Ishikawa (cell line): Measurements from ENCODE around the gene ARMC9.

Source experiments
- CEBPB ChIP-seq: IDR thresholded peaks from 2 replicates; pipeline ENCODE4 v1.6.1; 2012
- CREB1 ChIP-seq: IDR thresholded peaks from 2 replicates; pipeline ENCODE4 v1.6.1; 2012; ENCODE audit warnings: low read depth
- EGR1 ChIP-seq: IDR thresholded peaks from 2 replicates; pipeline ENCODE4 v1.6.1; 2012
- EP300 ChIP-seq: IDR thresholded peaks from 2 replicates; pipeline ENCODE4 v1.6.1; 2012; ENCODE audit warnings: borderline replicate concordance
- FOXM1 ChIP-seq: IDR thresholded peaks from 2 replicates; pipeline ENCODE4 v1.6.1; 2012; ENCODE audit warnings: low read depth, borderline replicate concordance
- NFIC ChIP-seq: IDR thresholded peaks from 2 replicates; pipeline ENCODE4 v1.6.1; 2012
- RAD21 ChIP-seq: IDR thresholded peaks from 2 replicates; pipeline ENCODE4 v1.6.1; 2012; ENCODE audit warnings: low read depth
- TAF1 ChIP-seq: IDR thresholded peaks from 2 replicates; pipeline ENCODE4 v1.6.1; 2012; ENCODE audit warnings: low read depth, mild to moderate bottlenecking
- TCF12 ChIP-seq: IDR thresholded peaks from 2 replicates; pipeline ENCODE4 v1.6.1; 2012; ENCODE audit warnings: low read depth
- TEAD4 ChIP-seq: IDR thresholded peaks from 2 replicates; pipeline ENCODE4 v1.6.1; 2012
- YY1 ChIP-seq: IDR thresholded peaks from 2 replicates; pipeline ENCODE4 v1.6.1; 2012; ENCODE audit warnings: low read depth
- ZBTB7A ChIP-seq: IDR thresholded peaks from 2 replicates; pipeline ENCODE4 v1.6.1; 2012; ENCODE audit warnings: low read depth
- TF ChIP-seq, protein P1 (sequence below): IDR thresholded peaks from 2 replicates; pipeline ENCODE4 v1.6.1; 2012
- TF ChIP-seq, protein P2 (sequence below): IDR thresholded peaks from 2 replicates; pipeline ENCODE4 v1.6.1; 2012
- TF ChIP-seq, protein P3 (sequence below): IDR thresholded peaks from 2 replicates; pipeline ENCODE4 v1.6.1; 2012; ENCODE audit warnings: low read depth, mild to moderate bottlenecking

Gene ARMC9

DNA sequence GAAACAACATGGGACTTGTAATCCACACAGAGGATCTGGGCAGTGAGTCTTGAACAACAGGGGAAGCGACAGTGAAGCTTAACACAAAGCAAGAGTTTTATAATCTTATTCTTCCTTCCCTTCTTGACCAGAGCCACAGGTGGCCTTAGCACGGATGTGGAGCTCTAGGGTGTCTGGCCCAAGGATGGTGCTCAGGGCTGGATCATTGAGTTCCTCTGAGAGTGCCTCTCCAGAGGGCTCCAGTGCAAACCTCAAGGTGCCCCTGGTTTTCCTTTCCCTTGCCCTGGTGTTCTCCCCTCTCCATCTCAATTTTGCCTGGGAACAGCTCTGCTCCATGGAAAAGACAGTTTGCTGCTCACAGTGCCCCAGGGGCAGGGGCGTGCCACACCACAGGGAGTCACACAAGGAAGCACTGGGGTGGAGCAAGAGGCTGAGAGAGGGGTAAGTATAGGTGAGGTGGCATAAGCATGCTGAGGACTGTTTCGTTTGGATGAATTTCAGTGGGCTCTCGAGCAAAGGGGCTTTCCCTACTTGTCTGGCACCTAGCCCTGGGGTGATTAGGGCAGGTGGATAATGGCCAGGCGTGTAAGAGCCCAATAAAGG, 108.5 kb downstream of the ARMC9 start:
- TF ChIP-seq EGR1, result no peak
- TF ChIP-seq FOXM1, result no peak
- TF ChIP-seq NFIC, result no peak
- no peak for TF ChIP-seq CREB1
- TF ChIP-seq TAF1, result no peak
- no peak for TF ChIP-seq YY1
- TF ChIP-seq ZBTB7A, result no peak
- no peak for TF ChIP-seq TEAD4
- TF ChIP-seq CEBPB, result no peak
- TF ChIP-seq, protein P1, sequence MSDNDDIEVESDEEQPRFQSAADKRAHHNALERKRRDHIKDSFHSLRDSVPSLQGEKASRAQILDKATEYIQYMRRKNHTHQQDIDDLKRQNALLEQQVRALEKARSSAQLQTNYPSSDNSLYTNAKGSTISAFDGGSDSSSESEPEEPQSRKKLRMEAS, result no peak; the same call in 1 of the 2 replicates

DNA sequence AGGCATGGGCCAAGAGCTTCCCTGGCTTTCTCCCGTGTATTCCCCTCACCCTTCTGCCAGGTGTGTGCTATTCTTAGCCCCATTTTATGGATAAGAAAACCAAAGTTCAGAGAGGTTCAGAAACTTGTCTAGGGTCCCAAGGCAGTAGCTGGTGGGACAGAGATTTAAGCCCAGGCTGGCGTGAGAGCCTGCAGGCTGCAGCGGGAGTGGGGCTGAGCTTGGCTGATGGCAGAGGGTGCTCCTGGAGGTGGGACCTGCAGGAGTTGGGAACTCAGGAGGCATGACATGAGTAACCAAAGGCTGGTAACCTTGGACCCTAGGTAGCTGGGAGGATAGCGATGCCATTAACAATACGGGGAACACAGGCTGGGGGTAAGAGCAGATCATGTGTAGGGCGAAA, 109.8 kb downstream of the ARMC9 start:
- TF ChIP-seq EGR1, result no peak

DNA sequence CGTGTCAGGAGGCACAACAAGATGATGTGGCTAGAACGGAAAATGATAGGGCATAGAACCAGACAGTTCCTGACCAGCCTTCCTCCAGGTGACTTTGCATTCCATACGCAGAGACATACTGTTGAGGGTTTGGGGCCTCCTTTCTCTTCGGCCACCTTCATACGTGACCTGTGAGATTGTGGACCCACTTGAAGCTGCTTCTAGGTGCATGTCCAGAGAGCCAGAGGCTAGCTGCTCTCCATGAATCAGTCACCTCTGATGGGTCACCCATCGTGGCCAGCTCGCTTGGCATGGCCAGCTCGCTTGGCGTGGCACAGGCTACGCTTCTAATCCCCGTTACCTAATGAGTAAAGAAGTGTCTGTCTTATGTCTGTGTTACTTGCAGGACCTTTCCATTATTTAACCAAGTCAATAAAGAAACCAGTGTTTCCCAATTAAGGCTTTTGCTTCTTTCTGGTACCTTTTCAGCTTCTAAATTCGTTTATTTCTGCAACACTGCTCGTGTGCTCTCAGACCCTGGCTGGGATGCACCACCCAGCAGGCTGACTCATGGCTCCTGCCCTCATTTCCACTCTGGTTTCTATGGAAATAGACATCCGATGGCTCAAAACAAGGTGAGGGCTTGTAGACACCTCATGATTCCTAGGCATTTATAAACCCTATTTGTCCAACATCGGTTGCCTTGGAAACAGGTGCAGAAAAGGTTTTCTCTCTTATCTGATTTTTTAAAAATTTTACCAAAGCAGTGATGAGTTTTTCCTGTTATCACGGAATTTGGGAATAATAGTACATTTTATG, 110.4 kb downstream of the ARMC9 start:
- TF ChIP-seq EGR1 (no peak), TEAD4 (no peak), ZBTB7A (no peak), FOXM1 (no peak), YY1 (no peak), TAF1 (no peak), NFIC (no peak), RAD21 (no peak), TCF12 (no peak), CREB1 (no peak), EP300 (no peak), CEBPB (no peak)
- TF ChIP-seq, protein P2, sequence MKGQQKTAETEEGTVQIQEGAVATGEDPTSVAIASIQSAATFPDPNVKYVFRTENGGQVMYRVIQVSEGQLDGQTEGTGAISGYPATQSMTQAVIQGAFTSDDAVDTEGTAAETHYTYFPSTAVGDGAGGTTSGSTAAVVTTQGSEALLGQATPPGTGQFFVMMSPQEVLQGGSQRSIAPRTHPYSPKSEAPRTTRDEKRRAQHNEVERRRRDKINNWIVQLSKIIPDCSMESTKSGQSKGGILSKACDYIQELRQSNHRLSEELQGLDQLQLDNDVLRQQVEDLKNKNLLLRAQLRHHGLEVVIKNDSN, result no peak
- TF ChIP-seq, protein P1, result no peak
- TF ChIP-seq, protein P3, sequence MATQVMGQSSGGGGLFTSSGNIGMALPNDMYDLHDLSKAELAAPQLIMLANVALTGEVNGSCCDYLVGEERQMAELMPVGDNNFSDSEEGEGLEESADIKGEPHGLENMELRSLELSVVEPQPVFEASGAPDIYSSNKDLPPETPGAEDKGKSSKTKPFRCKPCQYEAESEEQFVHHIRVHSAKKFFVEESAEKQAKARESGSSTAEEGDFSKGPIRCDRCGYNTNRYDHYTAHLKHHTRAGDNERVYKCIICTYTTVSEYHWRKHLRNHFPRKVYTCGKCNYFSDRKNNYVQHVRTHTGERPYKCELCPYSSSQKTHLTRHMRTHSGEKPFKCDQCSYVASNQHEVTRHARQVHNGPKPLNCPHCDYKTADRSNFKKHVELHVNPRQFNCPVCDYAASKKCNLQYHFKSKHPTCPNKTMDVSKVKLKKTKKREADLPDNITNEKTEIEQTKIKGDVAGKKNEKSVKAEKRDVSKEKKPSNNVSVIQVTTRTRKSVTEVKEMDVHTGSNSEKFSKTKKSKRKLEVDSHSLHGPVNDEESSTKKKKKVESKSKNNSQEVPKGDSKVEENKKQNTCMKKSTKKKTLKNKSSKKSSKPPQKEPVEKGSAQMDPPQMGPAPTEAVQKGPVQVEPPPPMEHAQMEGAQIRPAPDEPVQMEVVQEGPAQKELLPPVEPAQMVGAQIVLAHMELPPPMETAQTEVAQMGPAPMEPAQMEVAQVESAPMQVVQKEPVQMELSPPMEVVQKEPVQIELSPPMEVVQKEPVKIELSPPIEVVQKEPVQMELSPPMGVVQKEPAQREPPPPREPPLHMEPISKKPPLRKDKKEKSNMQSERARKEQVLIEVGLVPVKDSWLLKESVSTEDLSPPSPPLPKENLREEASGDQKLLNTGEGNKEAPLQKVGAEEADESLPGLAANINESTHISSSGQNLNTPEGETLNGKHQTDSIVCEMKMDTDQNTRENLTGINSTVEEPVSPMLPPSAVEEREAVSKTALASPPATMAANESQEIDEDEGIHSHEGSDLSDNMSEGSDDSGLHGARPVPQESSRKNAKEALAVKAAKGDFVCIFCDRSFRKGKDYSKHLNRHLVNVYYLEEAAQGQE, result no peak

DNA sequence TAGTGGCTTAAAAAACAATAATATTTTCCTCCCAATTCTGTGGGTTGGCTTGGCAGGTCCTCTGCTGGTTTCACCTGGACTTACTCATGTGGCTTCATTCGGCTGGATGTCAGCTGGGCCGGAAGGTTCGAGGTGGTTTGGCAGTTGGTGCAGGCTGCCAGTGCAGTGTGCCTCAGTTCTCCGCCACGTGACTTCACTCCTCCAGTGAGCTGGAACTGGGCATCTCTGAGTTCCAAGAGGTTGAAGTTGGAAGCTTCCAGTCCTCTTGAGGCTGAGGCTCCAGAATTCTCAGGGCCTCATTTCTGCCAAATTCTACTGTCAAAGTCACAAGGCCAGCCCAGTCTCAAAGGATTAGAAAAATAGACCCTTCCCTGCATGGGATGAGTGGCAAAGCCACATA, 113.6 kb downstream of the ARMC9 start:
- TF ChIP-seq FOXM1, result no peak
- no peak for TF ChIP-seq EP300
- no peak for TF ChIP-seq YY1
- TF ChIP-seq RAD21, result no peak
- TF ChIP-seq TEAD4, result no peak
- TF ChIP-seq CEBPB, result no peak

DNA sequence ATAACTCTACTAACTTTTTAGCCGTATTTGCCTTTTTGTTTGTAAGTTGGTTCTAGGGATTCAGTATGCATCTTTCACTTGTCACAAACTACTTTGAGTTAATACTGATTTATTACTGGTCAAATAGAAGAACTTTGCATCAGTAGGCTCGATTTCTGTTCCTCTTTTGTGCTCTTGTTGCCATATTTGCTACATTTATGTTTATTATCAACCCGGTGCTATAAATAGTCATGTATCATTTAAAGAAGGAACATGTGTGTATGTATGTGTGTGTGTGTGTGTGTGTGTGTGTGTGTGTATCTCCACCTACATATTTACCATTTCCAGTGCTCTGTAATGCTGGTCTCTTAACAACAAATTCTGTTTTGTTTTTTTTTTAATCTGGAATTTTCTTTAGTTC, 117.5 kb downstream of the ARMC9 start:
- TF ChIP-seq YY1, result no peak
- TF ChIP-seq TEAD4, result no peak
- no peak for TF ChIP-seq RAD21
- TF ChIP-seq, protein P1, result no peak
- TF ChIP-seq NFIC, result no peak
- TF ChIP-seq TAF1, result no peak
- TF ChIP-seq CREB1, result no peak
- TF ChIP-seq ZBTB7A, result no peak
- TF ChIP-seq EGR1, result no peak
- no peak for TF ChIP-seq TCF12
- TF ChIP-seq, protein P2, result no peak
- no peak for TF ChIP-seq CEBPB
- TF ChIP-seq, protein P3, result no peak
- TF ChIP-seq FOXM1, result no peak
- no peak for TF ChIP-seq EP300

DNA sequence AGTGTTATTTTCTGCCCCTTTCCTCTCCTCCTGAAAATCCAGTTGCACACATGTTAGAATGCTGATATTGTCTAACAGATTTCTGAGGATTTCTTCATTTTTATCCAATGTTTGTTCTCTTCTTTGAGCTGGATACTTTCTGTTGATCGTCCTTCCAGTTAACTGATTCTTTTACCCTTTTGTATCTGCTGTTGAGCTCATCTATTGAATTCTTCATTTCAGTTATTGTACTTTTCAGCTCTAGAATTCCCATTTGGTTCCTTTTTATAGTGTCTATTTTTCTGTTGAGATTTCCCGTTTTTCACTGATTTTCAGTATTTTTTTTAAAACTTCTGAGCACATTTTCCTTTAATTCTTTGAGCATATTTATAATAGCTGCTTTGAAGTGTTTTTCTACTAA, 119.1 kb downstream of the ARMC9 start:
- TF ChIP-seq EGR1 (no peak), YY1 (no peak), TCF12 (no peak), FOXM1 (no peak), TAF1 (no peak), EP300 (no peak), ZBTB7A (no peak), CREB1 (no peak), RAD21 (no peak)
- TF ChIP-seq, protein P2, result no peak
